Stimulated activated CD8-positive, alpha-beta memory T cell treated with anti-CD3 and anti-CD28 coated beads, Interleukin-4, amount 100 ng/mL, for 4 hours (primary cell): ENCODE measurements around the gene GRID1.

ENCODE experiments used
- DNase-seq, 2 donors: peaks; one replicate each; pipeline ENCODE4 v3.0.0-alpha.2; 2020; ENCODE audit warnings: low read depth in 2 of 2, low spot score in 1 of 2

The GRID1 gene

DNA sequence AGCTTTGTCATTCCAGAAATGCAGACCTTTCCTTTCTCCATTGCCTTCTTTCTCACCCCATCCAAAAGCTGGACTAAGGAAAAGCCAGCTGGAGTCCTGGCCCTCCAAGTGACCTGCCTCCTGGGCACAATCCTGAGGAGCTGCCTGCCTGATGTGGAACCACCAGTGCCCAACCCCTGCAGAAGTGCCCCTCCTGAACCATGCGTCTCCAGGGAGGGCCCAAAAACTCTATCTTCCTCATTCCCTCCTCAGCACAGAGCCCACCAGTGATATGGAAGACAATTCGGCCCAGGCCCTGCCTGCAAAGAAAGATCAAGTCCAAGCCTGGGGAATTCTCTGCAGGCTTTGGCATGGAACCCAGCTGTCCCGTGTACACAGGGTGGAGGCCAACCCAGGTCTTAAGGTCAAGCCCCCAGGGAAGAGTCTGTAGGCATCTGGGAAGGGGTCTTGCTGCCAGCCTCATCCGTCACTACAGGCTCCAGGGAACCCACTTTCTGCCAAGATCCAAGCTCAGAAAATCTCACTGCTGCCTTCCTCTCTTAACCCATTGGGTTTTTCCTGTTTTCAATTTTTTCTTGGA, 3.5 kb upstream of the GRID1 start:
- DNase-seq, result no peak

- DNase-seq, result no peak
Measured at GRCh38 chr10:86368987-86369386, 2.4 kb upstream of the GRID1 start.

DNA sequence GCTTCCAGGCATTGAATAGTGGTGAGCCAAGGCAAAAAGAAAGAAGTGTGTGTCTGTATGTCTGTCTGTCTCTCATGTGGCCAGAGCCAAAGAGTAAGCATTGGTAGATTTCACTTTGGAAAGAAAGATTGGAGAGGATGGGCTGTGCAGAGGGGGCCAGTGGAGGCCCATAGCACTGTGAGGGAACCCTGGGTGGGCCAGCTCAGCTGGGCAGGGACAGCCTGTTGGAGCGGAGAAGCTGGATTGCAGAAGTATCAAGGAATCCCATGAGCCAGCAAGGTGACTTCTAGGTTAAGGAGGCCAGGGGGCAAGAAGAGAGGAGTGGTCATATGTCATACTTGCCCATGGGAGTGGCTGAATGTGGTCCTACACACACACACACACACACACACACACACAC, 1.5 kb upstream of the GRID1 start:
- DNase-seq, result no peak

DNA sequence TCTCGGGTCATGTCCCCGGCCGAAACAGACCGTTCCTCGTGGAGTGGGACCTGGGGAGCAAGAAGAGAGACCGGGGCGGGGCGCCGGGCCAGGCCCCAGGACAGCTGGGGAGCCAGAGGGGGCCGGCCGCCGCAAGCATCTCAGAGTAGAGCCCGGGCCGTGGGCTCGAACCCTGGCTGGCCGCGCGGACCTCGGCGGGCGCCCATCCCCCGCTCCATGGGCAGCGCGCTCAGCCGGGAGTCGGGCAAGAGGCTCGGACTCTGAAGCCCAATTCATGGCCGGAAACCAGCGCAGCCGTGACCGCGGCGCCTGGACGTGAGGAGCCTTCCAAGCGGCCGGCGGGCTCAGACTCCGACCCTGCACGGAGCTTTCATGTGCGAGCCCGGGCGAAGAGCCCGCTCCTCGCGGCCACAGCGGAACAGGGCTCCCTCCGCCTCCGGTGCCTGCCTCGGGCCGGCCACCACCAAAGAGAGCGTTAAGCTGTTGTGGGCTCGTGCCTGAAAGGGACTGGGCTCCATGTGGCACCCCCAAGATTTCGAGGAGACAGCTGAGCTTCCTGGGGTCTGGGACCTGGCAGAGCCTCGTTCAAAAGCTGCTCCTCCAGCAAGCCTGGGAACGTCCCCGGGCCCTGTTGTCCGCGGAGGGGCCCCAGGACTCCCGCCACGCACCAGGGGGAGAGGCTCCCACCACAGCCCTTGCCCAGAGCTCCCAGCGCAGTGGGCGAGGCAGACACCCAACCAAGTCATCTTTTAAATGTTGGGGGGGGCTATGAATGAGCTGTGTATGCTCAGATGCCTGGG, 757 bp upstream of the GRID1 start:
- no peak for DNase-seq

- DNase-seq, result no peak
Measured at GRCh38 chr10:86366902-86367151, 232 bp upstream of the GRID1 start.

DNA sequence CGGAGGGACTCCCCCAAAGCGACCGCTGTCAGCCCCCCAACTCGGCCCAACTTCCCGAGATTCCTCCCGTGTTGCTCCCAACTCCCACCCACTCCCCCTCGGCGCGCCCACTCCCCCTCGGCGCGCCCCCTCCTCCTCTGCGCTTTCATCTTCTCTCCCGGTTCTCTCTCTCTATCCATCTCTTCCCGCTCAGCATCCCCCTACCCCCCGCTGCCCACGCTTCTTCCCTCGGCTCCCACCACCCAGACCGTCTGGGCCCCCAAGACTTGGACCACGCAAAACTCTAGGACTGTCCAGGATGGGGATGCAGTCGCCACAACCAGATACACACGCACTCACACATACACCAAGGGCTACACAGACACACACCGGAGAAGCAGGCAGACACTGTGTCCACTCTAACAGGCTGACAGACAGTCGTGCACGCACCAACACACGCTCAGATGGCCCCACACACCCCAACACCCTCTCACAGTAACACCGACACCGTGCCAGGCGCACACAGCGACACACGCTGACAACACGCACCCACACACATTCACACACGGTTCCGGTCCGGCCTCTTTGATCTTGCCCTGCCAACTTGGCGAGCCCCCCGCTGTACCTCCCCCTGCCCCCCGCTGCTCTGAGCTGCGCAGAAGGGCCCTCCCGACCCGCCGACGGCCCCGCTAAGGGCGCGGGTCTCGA, 1.1 kb downstream of the GRID1 start:
- DNase-seq, result no peak

DNA sequence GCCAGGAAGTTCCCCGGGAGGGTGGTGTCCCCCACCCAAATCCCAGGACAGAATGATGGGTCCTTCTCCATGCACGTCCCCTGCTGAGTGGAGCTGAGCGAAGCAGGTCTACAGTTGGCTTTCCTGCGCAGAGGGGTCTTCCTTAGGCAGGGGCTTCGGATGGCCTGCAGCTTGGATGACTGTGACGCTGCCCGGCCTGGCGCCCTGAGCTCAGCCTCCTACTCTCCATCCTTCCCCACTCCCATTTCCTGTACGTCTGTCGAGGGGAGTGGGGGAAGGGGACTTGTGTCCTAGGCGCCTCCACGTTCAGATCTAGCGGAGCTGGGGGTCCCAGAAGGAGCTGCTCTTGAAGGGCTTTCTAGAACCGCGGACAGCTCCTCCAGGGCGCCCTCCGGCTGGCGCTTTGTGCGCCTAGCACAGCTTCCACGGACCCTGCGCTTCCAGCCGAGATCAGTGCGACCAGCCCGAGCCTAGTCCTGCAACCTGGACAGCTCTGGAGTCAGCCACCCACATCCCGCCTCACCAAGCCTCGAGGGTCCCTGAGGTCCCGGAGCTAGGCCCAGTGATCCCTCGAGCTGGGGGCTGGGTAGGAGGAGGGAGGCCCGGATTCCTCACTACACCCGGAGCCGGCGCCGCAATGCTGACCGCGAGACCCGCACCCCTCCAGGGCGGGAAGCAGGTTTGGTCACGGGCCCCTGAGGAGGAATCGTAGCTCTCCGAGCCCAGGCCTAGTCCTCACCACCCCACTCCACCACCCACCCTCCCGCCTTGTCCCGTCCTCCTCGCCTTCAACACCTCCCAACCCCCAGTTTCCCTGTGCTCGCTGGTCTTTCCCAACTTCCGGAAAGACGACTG, 1.9 kb downstream of the GRID1 start:
- no peak for DNase-seq

DNA sequence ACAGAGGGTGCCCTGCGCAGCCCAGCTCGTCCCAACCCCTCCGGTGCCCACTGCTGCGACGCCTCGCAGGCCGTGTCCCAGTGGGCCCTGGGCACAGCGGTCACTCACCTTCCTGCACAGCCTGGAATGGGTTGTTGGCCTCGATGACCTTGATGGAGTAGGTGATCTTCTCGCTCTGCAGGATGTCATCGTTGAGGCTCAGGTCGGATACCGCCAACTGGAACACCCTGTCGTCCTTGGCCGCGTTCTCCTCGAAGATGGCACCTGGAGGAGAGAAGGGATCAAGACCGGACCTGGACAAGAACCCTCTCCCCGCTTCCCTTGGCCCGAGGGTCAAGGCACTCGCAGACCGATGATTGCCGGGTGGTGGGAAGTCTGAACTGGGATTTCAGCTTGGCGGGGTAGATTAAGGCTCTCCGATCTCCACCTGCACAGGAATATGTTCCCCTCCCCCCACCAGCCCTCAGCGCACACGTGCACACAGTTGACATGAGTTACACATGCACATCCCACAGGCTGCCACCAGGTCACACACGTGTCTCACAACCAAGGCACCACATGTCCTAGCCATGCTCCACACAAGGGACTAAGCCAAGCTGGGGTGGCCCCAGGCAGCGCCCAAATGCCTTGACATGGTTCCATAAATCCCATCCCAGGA, 2.6 kb downstream of the GRID1 start:
- DNase-seq, result no peak

DNA sequence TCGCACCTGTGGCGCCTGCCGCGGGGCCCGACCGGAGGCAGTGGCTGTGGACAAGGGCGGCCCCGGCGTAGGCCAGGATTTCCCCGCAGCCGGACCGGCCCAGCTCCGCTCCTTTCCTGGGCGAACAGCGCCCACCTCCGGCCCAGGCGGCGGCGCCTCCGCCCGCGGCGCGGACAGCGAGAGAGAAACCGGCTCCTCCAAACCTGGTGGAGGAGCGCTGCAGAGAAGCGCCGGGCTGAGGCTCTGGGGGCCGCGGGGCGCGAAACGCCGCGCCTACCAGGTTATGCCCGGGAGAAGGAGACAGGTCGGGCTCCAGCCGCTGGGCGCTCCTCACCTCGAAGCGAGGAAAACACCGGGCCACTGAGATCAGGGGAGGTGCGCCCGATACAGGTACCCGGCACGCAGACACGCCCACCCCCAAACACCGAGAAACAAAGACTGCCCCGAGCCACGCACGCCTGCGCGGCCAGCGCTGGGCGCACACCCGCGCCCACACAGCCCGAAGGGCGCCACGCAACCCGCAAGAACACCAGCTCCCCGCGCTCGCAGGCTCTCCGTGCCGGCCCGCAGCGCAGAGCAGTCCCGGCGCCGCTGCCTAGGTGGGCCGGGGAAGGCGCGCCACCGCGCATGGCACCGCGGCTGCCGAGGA, 3.3 kb downstream of the GRID1 start:
- DNase-seq, result no peak

DNA sequence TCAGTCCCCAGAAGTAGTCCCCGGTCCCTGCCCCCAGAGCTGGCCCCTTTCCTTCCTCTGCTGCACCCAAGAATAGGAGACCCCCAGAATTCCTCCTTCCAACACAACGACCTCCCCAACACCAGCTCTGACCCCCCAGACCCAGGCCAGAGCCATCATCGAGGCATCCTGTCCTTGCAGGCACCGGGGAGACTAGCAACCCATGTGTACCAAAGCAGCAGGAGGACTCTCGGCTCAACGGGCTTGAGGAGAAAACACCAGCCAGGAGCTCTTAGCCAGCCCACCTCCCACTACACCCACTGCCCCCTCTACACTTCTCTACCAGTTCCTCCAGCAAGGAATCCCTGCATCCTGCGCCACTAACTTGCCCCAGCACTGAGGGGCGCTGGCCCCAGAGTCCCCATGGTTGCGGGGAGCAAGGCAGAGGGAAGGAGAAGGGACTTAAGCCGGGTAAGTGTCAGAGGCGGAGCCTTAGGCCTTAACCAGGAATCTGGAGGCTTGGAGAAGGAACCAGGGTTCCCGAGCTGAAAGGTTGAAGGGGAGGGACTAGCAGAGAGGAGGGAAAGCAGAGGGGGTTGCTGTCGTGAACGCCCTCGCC, 3.9 kb downstream of the GRID1 start:
- DNase-seq, result no peak

GRCh38 chr10:86362129-86362527, 4.5 kb downstream of the GRID1 start:
- no peak for DNase-seq

- DNase-seq, result no peak
Measured at GRCh38 chr10:86361156-86362128, 5.2 kb downstream of the GRID1 start.

GRCh38 chr10:86360657-86361056, 5.9 kb downstream of the GRID1 start:
- DNase-seq, result no peak

DNA sequence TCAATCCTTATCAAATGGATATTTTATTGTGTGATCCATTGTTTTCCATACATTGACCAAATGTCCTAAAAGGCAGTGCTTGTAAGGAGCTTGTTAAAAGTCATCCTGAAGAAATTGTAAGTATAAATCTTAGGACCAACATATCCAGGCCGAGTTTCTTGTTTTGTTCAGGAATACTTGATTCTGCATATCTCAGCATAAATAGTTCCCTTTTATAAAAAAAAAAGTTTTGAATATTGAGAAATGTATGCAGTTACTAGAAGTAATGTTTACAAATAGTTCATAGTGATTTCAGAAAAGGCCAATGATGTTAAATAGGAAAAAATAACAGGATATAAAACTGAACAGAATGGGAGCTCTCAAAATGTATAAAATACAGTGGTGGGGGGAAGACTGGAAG, 6.6 kb downstream of the GRID1 start:
- DNase-seq, result no peak

- no peak for DNase-seq
Measured at GRCh38 chr10:86359111-86359510, 7.5 kb downstream of the GRID1 start.

DNA sequence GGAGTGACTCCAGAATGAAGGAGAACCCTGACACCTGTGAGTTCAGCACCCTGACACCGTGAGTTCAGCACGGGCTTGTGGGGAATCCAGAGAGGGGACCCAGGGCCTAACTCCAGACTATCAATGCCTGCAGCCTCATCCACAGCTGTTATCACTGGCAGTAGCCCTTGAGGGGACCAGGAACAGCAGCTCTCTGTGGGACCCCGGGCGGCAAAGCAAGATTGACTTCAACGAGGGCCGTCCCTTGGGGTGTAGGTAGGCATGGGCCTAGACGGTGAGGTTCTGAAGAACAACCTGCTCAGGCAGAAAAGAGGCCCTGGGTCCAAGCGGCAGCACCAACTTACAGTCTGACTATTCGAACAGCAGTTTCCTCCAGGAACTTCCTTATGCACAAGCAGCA, 8.9 kb downstream of the GRID1 start:
- no peak for DNase-seq

GRCh38 chr10:86357041-86357440, 9.6 kb downstream of the GRID1 start:
- DNase-seq, result no peak

- no peak for DNase-seq
Measured at GRCh38 chr10:86356296-86356695, 10.3 kb downstream of the GRID1 start.

DNA sequence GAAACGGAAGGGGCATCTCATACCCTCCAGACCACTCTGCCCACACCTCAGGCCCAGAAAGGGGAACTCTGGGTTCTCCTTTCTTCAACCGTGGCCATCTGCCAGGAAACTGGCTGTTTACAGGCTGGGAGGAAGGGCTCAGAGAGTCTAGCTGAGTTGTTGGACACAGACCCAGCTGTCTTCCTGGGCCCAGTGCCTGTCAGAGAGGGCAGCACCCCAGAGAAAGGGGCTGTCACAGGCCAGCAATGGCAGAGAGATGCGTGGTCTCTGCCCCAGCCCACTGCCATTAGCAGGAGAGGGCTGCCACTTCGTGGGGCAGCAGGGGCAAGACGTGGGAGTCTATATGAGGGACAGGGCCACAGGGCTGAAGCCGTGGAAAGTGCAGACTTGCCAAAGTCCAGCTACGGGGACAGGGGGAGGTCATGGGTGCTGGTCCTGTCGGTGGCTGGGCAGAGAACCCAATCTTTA, 11.0 kb downstream of the GRID1 start:
- DNase-seq, result no peak
